ENCODE measurements around the gene IGFBP3. TPM values are rescaled to one million over a fixed set of nuclear protein-coding genes. Genes with fewer than 3 reads are reported as not detected.

Gene IGFBP3
- total RNA-seq, 1 donor from 2014 or later: 1,283 TPM

- FAIRE-seq (no peak), DNase-seq (ENCODE audit: low read depth) (no peak)
- peaks cover 7% of the 10 kb centered on the region for H3K4me1 Mint-ChIP-seq (ENCODE audit: low read depth, unreplicated experiment)
- H3K4me1 ChIP-seq (ENCODE audit: insufficient read depth, low read length): peaks cover 11% of the 10 kb centered on the region
- H3K27me3 ChIP-seq (ENCODE audit: insufficient read depth, low read length): no peaks in the 10 kb centered on the region
- no peaks in the 10 kb centered on the region for H3K36me3 ChIP-seq (ENCODE audit: insufficient read depth, low read length)
- H3K4me3 ChIP-seq (ENCODE audit: insufficient read depth, low read depth, low read length): no peak overlapping the region
- no peaks in the 10 kb centered on the region for H3K79me2 ChIP-seq (ENCODE audit: insufficient read depth, low read length)
- no peak overlapping the region for H3K4me3 Mint-ChIP-seq (ENCODE audit: unreplicated experiment)
- no peak overlapping the region for H3K27ac ChIP-seq (ENCODE audit: low read depth, low read length)
- peaks cover 3% of the 10 kb centered on the region for H3K9me3 ChIP-seq (ENCODE audit: insufficient read depth, low read depth, low read length)
- H3K9ac ChIP-seq (ENCODE audit: low read length): no peak overlapping the region
- H3K36me3 Mint-ChIP-seq (ENCODE audit: low read depth, unreplicated experiment): no peaks in the 10 kb centered on the region
- H3K9me3 Mint-ChIP-seq (ENCODE audit: unreplicated experiment): peaks cover 6% of the 10 kb centered on the region
- H3K27me3 Mint-ChIP-seq (ENCODE audit: low read depth, unreplicated experiment): no peaks in the 10 kb centered on the region
- H2AFZ ChIP-seq (ENCODE audit: low read depth, low read length): no peak overlapping the region
- no peaks in the 10 kb centered on the region for H4K20me1 ChIP-seq (ENCODE audit: insufficient read depth, low read length)
- TF ChIP-seq EZH2 (IDR thresholded peaks at IDR 0.05; ENCODE audit: insufficient read depth, low read length) (no peak), CTCF (IDR thresholded peaks at IDR 0.05; ENCODE audit: insufficient read depth, low read depth, low read length) (no peak)
- H3K4me2 ChIP-seq (ENCODE audit: low read length): no peak overlapping the region
- H3K27ac Mint-ChIP-seq (ENCODE audit: unreplicated experiment): no peak overlapping the region
Measured at GRCh38 chr7:45873355-45873754, 47.7 kb downstream of the IGFBP3 start.

- Mint-ChIP-seq H3K27me3 (ENCODE audit: low read depth, unreplicated experiment) (no peaks in the 10 kb centered on the region), H3K4me3 (ENCODE audit: unreplicated experiment) (no peak within 1 kb of the TSS), H3K36me3 (ENCODE audit: low read depth, unreplicated experiment) (no peaks in the 10 kb centered on the region), H3K27ac (ENCODE audit: unreplicated experiment) (no peak within 1 kb of the TSS), H3K4me1 (ENCODE audit: low read depth, unreplicated experiment) (peaks cover 7% of the 10 kb centered on the region), H3K9me3 (ENCODE audit: unreplicated experiment) (peaks cover 6% of the 10 kb centered on the region)
- Histone ChIP-seq H3K79me2 (ENCODE audit: insufficient read depth, low read length) (no peaks in the 10 kb centered on the region), H2AFZ (ENCODE audit: low read depth, low read length) (no peak within 1 kb of the TSS), H4K20me1 (ENCODE audit: insufficient read depth, low read length) (no peaks in the 10 kb centered on the region), H3K27ac (ENCODE audit: low read depth, low read length) (no peak within 1 kb of the TSS), H3K36me3 (ENCODE audit: insufficient read depth, low read length) (no peaks in the 10 kb centered on the region), H3K4me1 (ENCODE audit: insufficient read depth, low read length) (peaks cover 11% of the 10 kb centered on the region), H3K4me3 (ENCODE audit: insufficient read depth, low read depth, low read length) (no peak within 1 kb of the TSS), H3K4me2 (ENCODE audit: low read length) (no peak within 1 kb of the TSS), H3K9ac (ENCODE audit: low read length) (no peak within 1 kb of the TSS), H3K9me3 (ENCODE audit: insufficient read depth, low read depth, low read length) (no peaks in the 10 kb centered on the region), H3K27me3 (ENCODE audit: insufficient read depth, low read length) (no peaks in the 10 kb centered on the region)
- DNase-seq (ENCODE audit: low read depth) (no peak), FAIRE-seq (no peak)
- TF ChIP-seq EZH2 (IDR thresholded peaks at IDR 0.05; ENCODE audit: insufficient read depth, low read length) (no peak), CTCF (IDR thresholded peaks at IDR 0.05; ENCODE audit: insufficient read depth, low read depth, low read length) (no peak)
Measured at GRCh38 chr7:45873035-45873354, 48.1 kb downstream of the IGFBP3 start, which contains the start of gene CCDC201. Gene CCDC201 (minus strand): TSS chr7:45873082. CDS start chr7:45873007, 75 bp downstream.

GRCh38 chr7:45872116-45873034 lies 48.7 kb downstream of the IGFBP3 start:
- Histone ChIP-seq H3K9me3 (ENCODE audit: insufficient read depth, low read depth, low read length) (no peaks in the 10 kb centered on the region), H4K20me1 (ENCODE audit: insufficient read depth, low read length) (no peaks in the 10 kb centered on the region), H3K27ac (ENCODE audit: low read depth, low read length) (no peak overlapping the region), H3K27me3 (ENCODE audit: insufficient read depth, low read length) (no peaks in the 10 kb centered on the region), H3K4me2 (ENCODE audit: low read length) (no peak overlapping the region), H3K4me3 (ENCODE audit: insufficient read depth, low read depth, low read length) (no peak overlapping the region), H3K9ac (ENCODE audit: low read length) (no peak overlapping the region), H3K36me3 (ENCODE audit: insufficient read depth, low read length) (no peaks in the 10 kb centered on the region), H3K4me1 (ENCODE audit: insufficient read depth, low read length) (peaks cover 11% of the 10 kb centered on the region), H2AFZ (ENCODE audit: low read depth, low read length) (no peak overlapping the region), H3K79me2 (ENCODE audit: insufficient read depth, low read length) (no peaks in the 10 kb centered on the region)
- no peaks in the 10 kb centered on the region for H3K27me3 Mint-ChIP-seq (ENCODE audit: low read depth, unreplicated experiment)
- no peak for DNase-seq (ENCODE audit: low read depth)
- TF ChIP-seq CTCF (IDR thresholded peaks at IDR 0.05; ENCODE audit: insufficient read depth, low read depth, low read length): peak; percentile 32
- TF ChIP-seq EZH2 (IDR thresholded peaks at IDR 0.05; ENCODE audit: insufficient read depth, low read length): no peak
- no peak for FAIRE-seq
- no peaks in the 10 kb centered on the region for H3K36me3 Mint-ChIP-seq (ENCODE audit: low read depth, unreplicated experiment)
- peaks cover 4% of the 10 kb centered on the region for H3K9me3 Mint-ChIP-seq (ENCODE audit: unreplicated experiment)
- H3K4me1 Mint-ChIP-seq (ENCODE audit: low read depth, unreplicated experiment): peaks cover 7% of the 10 kb centered on the region
- H3K4me3 Mint-ChIP-seq (ENCODE audit: unreplicated experiment): no peak overlapping the region
- no peak overlapping the region for H3K27ac Mint-ChIP-seq (ENCODE audit: unreplicated experiment)
